Measurements from ENCODE around the gene FAM184A. TPM values are rescaled to one million over a fixed set of nuclear protein-coding genes. Genes with fewer than 3 reads are reported as not detected.
A peak's percentile ranks its signal among the peaks of the same experiment; 100 is the strongest.

The FAM184A gene
- polyA plus RNA-seq, 4 donors, result 1.8 to 16.7 (median 4.3) TPM

DNA sequence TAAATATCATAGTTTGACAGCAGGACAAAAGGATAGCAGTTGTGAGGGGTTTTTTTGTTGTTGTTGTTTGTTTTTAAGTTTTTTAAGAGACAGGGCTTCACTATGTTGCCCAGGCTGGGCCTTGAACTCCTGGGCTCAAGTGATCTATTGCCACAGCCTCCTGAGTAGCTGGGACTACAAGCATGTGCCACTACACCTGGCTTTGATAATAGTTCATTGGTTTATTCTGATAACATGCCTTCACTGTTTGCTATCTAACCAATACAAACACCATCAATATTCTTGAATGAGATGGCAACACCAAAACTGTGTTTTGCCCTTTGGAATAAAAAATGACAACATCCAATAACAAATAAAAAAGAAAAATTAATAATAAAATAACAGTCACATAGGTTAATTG lies 41.2 kb downstream of the FAM184A start:
- Histone ChIP-seq H3K36me3 (ENCODE audit: control insufficient read depth in 3 of 3, insufficient read depth in 2 of 3, low read depth in 1 of 3, low read length in 3 of 3) (peaks cover 0 to 2% (median 0%) of the 10 kb centered on the region in 3 donors), H3K4me1 (ENCODE audit: control insufficient read depth in 3 of 3, insufficient read depth in 2 of 3, low read depth in 1 of 3, low read length in 2 of 3) (peaks cover 0 to 6% (median 0%) of the 10 kb centered on the region in 3 donors), H3K27me3 (ENCODE audit: control insufficient read depth in 3 of 3, insufficient read depth in 3 of 3, low read length in 3 of 3) (no peaks in the 10 kb centered on the region), H3K4me3 (ENCODE audit: low read depth in 1 of 3, low read length in 3 of 3) (no peak overlapping the region), H3K9me3 (ENCODE audit: control insufficient read depth in 2 of 2, insufficient read depth in 1 of 2, low read depth in 1 of 2, low read length in 1 of 2) (peaks cover 0 to 2% of the 10 kb centered on the region in 2 donors), H3K27ac (ENCODE audit: low read depth in 1 of 3, low read length in 2 of 3) (no peak overlapping the region)
- DNase-seq (no peak), FAIRE-seq (no peak)

DNA sequence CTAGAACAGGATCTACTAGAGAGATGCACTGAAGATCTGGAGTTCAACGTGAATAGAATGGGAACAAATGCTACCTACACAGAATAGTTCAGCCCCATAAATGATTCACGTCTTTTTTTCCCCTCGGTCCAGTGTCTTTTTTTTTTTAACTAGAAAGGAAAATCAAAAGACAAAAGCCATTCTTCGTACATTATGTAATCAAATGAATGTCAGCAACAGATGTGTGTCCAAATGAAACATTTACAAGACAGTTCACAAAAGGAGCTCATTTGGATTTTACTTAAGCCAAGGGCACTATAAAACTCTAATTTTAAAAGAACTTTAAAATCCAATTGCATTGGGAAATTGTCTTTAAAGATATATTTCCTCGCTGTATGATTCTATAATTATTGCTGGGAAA lies 42.4 kb downstream of the FAM184A start:
- FAIRE-seq, result no peak
- WGBS, 3 donors, result 62 to 68% (median 65%) methylated on average over 5 of the region's 5 CpGs
- H3K9me3 ChIP-seq (ENCODE audit: control insufficient read depth in 2 of 2, insufficient read depth in 1 of 2, low read depth in 1 of 2, low read length in 1 of 2), result no peaks in the 10 kb centered on the region
- H3K27me3 ChIP-seq (ENCODE audit: control insufficient read depth in 3 of 3, insufficient read depth in 3 of 3, low read length in 3 of 3), result no peaks in the 10 kb centered on the region
- H3K36me3 ChIP-seq (ENCODE audit: control insufficient read depth in 3 of 3, insufficient read depth in 2 of 3, low read depth in 1 of 3, low read length in 3 of 3), result no peaks in the 10 kb centered on the region
- no peak for DNase-seq
- H3K27ac ChIP-seq (ENCODE audit: low read depth in 1 of 3, low read length in 2 of 3), result no peak overlapping the region
- peaks cover 0 to 6% (median 0%) of the 10 kb centered on the region in 3 donors for H3K4me1 ChIP-seq (ENCODE audit: control insufficient read depth in 3 of 3, insufficient read depth in 2 of 3, low read depth in 1 of 3, low read length in 2 of 3)
- H3K4me3 ChIP-seq (ENCODE audit: low read depth in 1 of 3, low read length in 3 of 3), result no peak overlapping the region

DNA sequence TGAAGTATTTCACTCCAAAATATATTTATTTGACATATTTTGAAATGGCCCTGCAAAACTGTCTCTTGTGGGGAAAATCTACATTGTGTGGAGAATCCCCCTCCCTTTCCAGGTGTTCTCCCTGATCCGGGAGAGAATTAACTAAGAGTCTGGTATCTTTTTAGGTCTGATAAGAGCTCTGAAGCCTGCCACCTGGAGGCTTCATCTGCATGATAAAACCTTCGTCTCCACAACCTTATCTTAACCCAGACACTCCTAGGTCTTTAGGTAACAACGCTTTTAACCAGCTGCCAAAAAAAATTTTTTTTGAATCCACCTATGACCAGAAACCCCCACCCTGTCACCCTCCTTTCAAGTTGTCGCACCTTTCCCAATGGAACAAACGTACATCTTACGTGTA lies 43.0 kb downstream of the FAM184A start:
- FAIRE-seq, result no peak
- peak; percentile 9 to 35 for DNase-seq
- WGBS, 3 donors, result 16 to 56% (median 41%) methylated on average over 6 of the region's 6 CpGs

DNA sequence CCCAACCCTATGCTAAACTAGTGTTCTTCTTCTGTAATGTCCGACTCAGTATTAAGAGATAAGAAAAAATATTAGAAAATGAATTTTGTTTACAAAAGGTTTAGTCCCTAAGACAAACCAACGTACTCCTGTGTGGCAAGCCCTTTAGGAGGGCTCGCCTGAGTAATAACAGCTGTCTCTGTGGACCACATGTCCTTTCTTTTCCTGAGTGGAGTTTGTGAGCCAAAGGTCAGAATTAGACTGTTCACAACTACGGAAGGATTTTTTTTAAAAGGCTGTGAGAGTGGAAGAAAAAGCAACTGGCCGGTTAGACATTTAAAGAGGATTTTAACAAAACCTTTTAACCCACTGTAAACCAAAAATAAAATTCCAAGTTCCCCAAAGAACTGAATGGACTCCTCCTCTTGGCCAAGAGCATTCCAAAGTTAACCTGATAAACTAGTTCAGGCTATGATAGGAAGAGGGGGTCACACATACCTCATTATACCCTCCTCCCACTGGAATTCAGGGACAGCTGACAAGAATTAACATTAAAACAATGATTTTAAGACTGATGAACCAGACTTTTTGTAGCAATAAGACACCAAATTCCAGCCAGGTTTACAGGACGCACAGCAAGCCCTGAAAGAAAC lies 43.5 kb downstream of the FAM184A start:
- Histone ChIP-seq H3K4me3 (ENCODE audit: low read depth in 1 of 3, low read length in 3 of 3) (peak overlapping the region in 1 of 3 donors; percentile 14), H3K4me1 (ENCODE audit: control insufficient read depth in 3 of 3, insufficient read depth in 2 of 3, low read depth in 1 of 3, low read length in 2 of 3) (peaks cover 0 to 6% (median 0%) of the 10 kb centered on the region in 3 donors), H3K27ac (ENCODE audit: low read depth in 1 of 3, low read length in 2 of 3) (peak overlapping the region in 1 of 3 donors; percentile 46), H3K9me3 (ENCODE audit: control insufficient read depth in 2 of 2, insufficient read depth in 1 of 2, low read depth in 1 of 2, low read length in 1 of 2) (no peaks in the 10 kb centered on the region), H3K27me3 (ENCODE audit: control insufficient read depth in 3 of 3, insufficient read depth in 3 of 3, low read length in 3 of 3) (no peaks in the 10 kb centered on the region), H3K36me3 (ENCODE audit: control insufficient read depth in 3 of 3, insufficient read depth in 2 of 3, low read depth in 1 of 3, low read length in 3 of 3) (no peaks in the 10 kb centered on the region)
- DNase-seq (peak; percentile 48 to 52), FAIRE-seq (no peak)
- 10 to 38% (median 23%) methylated on average over 6 of the region's 6 CpGs for WGBS, 3 donors

More for the DNA sequence above, 43.0 kb downstream of the FAM184A start:
- H3K36me3 ChIP-seq (ENCODE audit: control insufficient read depth in 3 of 3, insufficient read depth in 2 of 3, low read depth in 1 of 3, low read length in 3 of 3), result no peaks in the 10 kb centered on the region
- H3K27ac ChIP-seq (ENCODE audit: low read depth in 1 of 3, low read length in 2 of 3), result no peak overlapping the region
- H3K27me3 ChIP-seq (ENCODE audit: control insufficient read depth in 3 of 3, insufficient read depth in 3 of 3, low read length in 3 of 3), result no peaks in the 10 kb centered on the region
- no peak overlapping the region for H3K4me3 ChIP-seq (ENCODE audit: low read depth in 1 of 3, low read length in 3 of 3)
- no peaks in the 10 kb centered on the region for H3K9me3 ChIP-seq (ENCODE audit: control insufficient read depth in 2 of 2, insufficient read depth in 1 of 2, low read depth in 1 of 2, low read length in 1 of 2)
- H3K4me1 ChIP-seq (ENCODE audit: control insufficient read depth in 3 of 3, insufficient read depth in 2 of 3, low read depth in 1 of 3, low read length in 2 of 3), result peaks cover 0 to 6% (median 0%) of the 10 kb centered on the region in 3 donors

DNA sequence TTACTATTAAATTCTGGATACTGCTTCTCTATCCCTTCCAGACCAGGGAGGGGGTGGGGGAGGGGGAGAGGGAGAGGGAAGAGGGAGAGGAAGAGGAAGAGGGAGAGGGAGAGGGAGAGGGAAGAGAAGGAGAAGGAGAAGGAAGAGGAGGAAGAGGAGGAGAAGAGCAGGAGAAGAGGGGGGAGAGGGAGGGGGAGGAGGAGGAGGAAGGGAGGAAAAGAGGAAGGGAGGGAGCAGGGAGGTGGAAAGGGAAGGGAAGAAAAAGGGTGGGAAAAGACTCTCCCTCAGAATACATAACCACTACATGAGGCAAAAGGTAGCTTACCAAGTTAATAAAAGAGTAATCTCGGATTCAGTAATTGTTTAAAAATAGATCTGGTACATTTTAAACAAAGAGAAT lies 46.0 kb downstream of the FAM184A start:
- no peak overlapping the region for H3K27ac ChIP-seq (ENCODE audit: low read depth in 1 of 3, low read length in 2 of 3)
- no peaks in the 10 kb centered on the region for H3K36me3 ChIP-seq (ENCODE audit: control insufficient read depth in 3 of 3, insufficient read depth in 2 of 3, low read depth in 1 of 3, low read length in 3 of 3)
- no peak for FAIRE-seq
- WGBS, 3 donors, result 67 to 91% (median 80%) methylated on average over 1 of the region's 1 CpG
- H3K9me3 ChIP-seq (ENCODE audit: control insufficient read depth in 2 of 2, insufficient read depth in 1 of 2, low read depth in 1 of 2, low read length in 1 of 2), result no peaks in the 10 kb centered on the region
- no peaks in the 10 kb centered on the region for H3K27me3 ChIP-seq (ENCODE audit: control insufficient read depth in 3 of 3, insufficient read depth in 3 of 3, low read length in 3 of 3)
- DNase-seq, result no peak
- no peak overlapping the region for H3K4me3 ChIP-seq (ENCODE audit: low read depth in 1 of 3, low read length in 3 of 3)
- H3K4me1 ChIP-seq (ENCODE audit: control insufficient read depth in 3 of 3, insufficient read depth in 2 of 3, low read depth in 1 of 3, low read length in 2 of 3), result peaks cover 0 to 6% (median 0%) of the 10 kb centered on the region in 3 donors

DNA sequence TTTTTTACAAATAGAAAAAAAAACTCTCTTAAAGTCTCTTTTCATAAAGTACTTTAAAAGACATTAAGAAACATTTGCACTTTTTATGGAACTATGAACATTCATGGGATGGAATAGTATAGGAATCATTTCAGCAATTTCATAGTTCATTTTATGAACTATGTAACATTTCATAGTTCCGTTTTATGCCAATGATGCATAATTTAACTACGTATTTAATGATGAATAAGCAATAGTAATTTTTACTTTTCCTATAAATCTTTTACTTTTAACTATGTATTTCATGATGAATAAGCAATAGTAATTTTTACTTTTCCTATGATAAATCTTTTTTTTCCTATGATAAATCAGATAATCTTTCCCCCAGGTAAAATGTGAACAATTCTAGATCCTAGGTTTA lies 47.7 kb downstream of the FAM184A start:
- Histone ChIP-seq H3K9me3 (ENCODE audit: control insufficient read depth in 2 of 2, insufficient read depth in 1 of 2, low read depth in 1 of 2, low read length in 1 of 2) (no peaks in the 10 kb centered on the region), H3K36me3 (ENCODE audit: control insufficient read depth in 3 of 3, insufficient read depth in 2 of 3, low read depth in 1 of 3, low read length in 3 of 3) (no peaks in the 10 kb centered on the region), H3K27me3 (ENCODE audit: control insufficient read depth in 3 of 3, insufficient read depth in 3 of 3, low read length in 3 of 3) (no peaks in the 10 kb centered on the region), H3K4me3 (ENCODE audit: low read depth in 1 of 3, low read length in 3 of 3) (no peak overlapping the region), H3K27ac (ENCODE audit: low read depth in 1 of 3, low read length in 2 of 3) (no peak overlapping the region), H3K4me1 (ENCODE audit: control insufficient read depth in 3 of 3, insufficient read depth in 2 of 3, low read depth in 1 of 3, low read length in 2 of 3) (peaks cover 0 to 6% (median 0%) of the 10 kb centered on the region in 3 donors)
- DNase-seq, result no peak
- 93 to 97% (median 95%) methylated on average over 2 of the region's 2 CpGs for WGBS, 3 donors
- no peak for FAIRE-seq

DNA sequence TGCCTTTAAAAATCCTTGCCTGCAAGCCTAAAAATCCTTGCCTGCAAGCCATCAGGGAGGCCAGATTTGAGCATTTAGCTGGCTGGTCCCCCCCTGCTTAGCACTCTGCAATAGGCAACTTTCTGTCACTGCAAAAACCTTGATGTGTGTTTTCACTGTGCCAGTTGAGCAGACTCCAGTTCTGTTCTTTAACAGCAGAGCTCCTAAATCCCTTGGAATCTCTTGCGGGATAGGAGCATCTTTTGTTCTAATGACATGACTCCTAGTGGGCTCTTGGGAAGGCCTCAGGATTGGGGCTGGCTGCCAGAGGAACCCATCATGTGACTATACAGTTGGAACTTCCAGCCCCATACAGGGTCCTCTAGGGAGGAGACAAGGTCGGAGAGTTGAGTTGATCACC lies 50.4 kb downstream of the FAM184A start:
- no peaks in the 10 kb centered on the region for H3K36me3 ChIP-seq (ENCODE audit: control insufficient read depth in 3 of 3, insufficient read depth in 2 of 3, low read depth in 1 of 3, low read length in 3 of 3)
- H3K9me3 ChIP-seq (ENCODE audit: control insufficient read depth in 2 of 2, insufficient read depth in 1 of 2, low read depth in 1 of 2, low read length in 1 of 2), result no peaks in the 10 kb centered on the region
- no peak overlapping the region for H3K27ac ChIP-seq (ENCODE audit: low read depth in 1 of 3, low read length in 2 of 3)
- no peak overlapping the region for H3K4me3 ChIP-seq (ENCODE audit: low read depth in 1 of 3, low read length in 3 of 3)
- H3K27me3 ChIP-seq (ENCODE audit: control insufficient read depth in 3 of 3, insufficient read depth in 3 of 3, low read length in 3 of 3), result no peaks in the 10 kb centered on the region
- DNase-seq (no peak), FAIRE-seq (no peak)
- 84 to 93% (median 91%) methylated on average over 2 of the region's 2 CpGs for WGBS, 3 donors
- no peaks in the 10 kb centered on the region for H3K4me1 ChIP-seq (ENCODE audit: control insufficient read depth in 3 of 3, insufficient read depth in 2 of 3, low read depth in 1 of 3, low read length in 2 of 3)

DNA sequence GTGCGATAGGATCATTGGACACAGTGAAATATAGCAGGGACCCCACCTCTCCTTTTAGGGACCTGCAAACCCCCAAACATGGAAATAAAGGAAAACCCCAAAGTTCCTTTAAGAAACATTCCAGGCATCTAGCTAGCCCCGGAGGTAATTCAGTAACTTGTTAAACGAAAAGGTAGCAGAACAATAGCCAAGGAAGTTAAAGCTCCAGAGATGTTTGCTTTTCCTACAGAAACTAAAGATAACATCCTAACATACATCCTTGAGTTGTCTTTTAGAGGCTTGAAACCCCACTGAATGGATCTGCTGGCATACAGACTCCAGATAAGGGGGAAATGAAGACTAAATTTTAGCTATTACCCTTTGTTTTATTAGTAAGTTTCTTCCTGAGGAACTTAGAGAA lies 51.0 kb downstream of the FAM184A start:
- WGBS, 3 donors, result 60 to 66% (median 62%) methylated on average over 3 of the region's 3 CpGs
- H3K36me3 ChIP-seq (ENCODE audit: control insufficient read depth in 3 of 3, insufficient read depth in 2 of 3, low read depth in 1 of 3, low read length in 3 of 3), result no peaks in the 10 kb centered on the region
- H3K9me3 ChIP-seq (ENCODE audit: control insufficient read depth in 2 of 2, insufficient read depth in 1 of 2, low read depth in 1 of 2, low read length in 1 of 2), result no peaks in the 10 kb centered on the region
- no peak overlapping the region for H3K4me3 ChIP-seq (ENCODE audit: low read depth in 1 of 3, low read length in 3 of 3)
- H3K27me3 ChIP-seq (ENCODE audit: control insufficient read depth in 3 of 3, insufficient read depth in 3 of 3, low read length in 3 of 3), result no peaks in the 10 kb centered on the region
- H3K27ac ChIP-seq (ENCODE audit: low read depth in 1 of 3, low read length in 2 of 3), result no peak overlapping the region
- no peaks in the 10 kb centered on the region for H3K4me1 ChIP-seq (ENCODE audit: control insufficient read depth in 3 of 3, insufficient read depth in 2 of 3, low read depth in 1 of 3, low read length in 2 of 3)
- no peak for DNase-seq
- no peak for FAIRE-seq

DNA sequence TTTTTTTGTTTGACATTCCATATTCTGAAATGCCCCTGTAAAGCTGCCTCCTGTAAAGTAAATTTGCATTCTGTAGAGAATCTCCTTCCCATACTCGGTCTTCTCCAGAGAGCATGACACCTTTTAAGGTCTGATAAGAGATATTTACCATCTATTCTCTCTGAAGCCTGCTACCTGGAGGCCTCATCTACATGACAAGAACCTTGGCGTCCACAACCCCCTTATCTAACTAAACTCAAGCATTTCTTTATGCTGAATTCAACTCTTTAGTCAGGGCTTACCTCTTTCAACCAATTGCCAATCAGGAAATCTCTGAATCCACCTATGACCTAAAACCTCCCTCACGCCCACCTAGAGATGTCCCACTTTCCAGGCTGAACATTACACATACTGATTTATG lies 51.6 kb downstream of the FAM184A start:
- H3K36me3 ChIP-seq (ENCODE audit: control insufficient read depth in 3 of 3, insufficient read depth in 2 of 3, low read depth in 1 of 3, low read length in 3 of 3), result peaks cover 0 to 3% (median 0%) of the 10 kb centered on the region in 3 donors
- H3K9me3 ChIP-seq (ENCODE audit: control insufficient read depth in 2 of 2, insufficient read depth in 1 of 2, low read depth in 1 of 2, low read length in 1 of 2), result no peaks in the 10 kb centered on the region
- no peak overlapping the region for H3K27ac ChIP-seq (ENCODE audit: low read depth in 1 of 3, low read length in 2 of 3)
- WGBS, 3 donors, result 83 to 88% (median 87%) methylated on average over 3 of the region's 3 CpGs
- no peak overlapping the region for H3K4me3 ChIP-seq (ENCODE audit: low read depth in 1 of 3, low read length in 3 of 3)
- H3K4me1 ChIP-seq (ENCODE audit: control insufficient read depth in 3 of 3, insufficient read depth in 2 of 3, low read depth in 1 of 3, low read length in 2 of 3), result no peaks in the 10 kb centered on the region
- DNase-seq, result no peak
- FAIRE-seq, result no peak
- H3K27me3 ChIP-seq (ENCODE audit: control insufficient read depth in 3 of 3, insufficient read depth in 3 of 3, low read length in 3 of 3), result no peaks in the 10 kb centered on the region

All from small intestine (tissue), 7 donors.